NOMO-1 treated with DMSO at 0.1 percent for 48 hours (cell line): Measurements from ENCODE around the gene CEP95.
"Not testable (repeated sequence)": the region's sequence is repeated elsewhere in the genome, so short reads cannot be mapped to it uniquely, and the experiment has no call there.

ENCODE experiments used
- DNase-seq: peaks from one replicate; lab custom pipeline; 2025; ENCODE audit not compliant: unreplicated experiment; lab: John Stamatoyannopoulos, UW

CEP95 gene

DNA sequence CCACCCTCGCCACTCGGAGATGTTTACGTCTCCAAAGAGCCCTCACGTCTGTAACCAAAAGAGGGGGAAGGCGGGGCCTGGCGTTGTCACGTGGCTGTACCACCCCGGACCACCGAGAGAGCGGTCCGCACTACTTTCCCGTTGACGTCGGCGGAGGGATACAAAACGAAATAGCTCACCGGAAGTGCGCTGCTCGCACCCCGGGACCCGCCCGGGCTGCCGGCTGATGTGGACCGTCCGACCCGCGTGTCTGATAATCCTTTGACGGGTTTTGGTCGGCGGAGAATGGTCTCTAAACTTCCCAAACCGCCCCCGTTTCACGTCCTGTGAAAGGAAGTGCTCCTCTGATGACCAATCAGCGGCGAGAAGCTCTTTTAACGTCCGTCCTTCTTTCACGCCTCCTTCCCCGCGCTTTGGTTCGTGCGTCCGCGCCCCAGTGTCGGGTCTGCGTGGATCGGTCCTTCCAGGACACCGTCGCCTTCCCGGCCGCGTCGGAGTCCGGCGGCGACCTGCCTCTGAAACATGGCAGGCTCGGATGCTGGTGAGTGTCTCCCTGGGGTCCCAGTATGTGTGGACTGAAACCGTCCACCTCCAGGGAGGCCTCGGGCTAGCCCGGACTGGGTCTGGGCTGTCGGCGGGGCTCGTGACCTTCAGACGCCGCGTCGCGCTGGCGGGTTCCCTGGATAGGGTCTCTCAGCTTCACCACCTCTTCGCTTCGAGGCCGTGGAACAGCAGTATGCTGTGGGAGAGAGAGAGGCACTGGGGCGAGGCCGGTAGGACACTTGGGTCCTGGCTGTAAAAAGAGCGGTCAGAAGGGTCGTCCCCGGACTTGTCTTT lies at the start of gene CEP95:
TSS of gene CEP95 (plus strand) at position 402 of the 837 bp plus-strand sequence. CDS start at position 523, 121 bp downstream.
- DNase-seq, result peak; percentile 96

- DNase-seq, result no peak
Measured at GRCh38 chr17:64457156-64457555, 49.6 kb upstream of the CEP95 start.

DNA sequence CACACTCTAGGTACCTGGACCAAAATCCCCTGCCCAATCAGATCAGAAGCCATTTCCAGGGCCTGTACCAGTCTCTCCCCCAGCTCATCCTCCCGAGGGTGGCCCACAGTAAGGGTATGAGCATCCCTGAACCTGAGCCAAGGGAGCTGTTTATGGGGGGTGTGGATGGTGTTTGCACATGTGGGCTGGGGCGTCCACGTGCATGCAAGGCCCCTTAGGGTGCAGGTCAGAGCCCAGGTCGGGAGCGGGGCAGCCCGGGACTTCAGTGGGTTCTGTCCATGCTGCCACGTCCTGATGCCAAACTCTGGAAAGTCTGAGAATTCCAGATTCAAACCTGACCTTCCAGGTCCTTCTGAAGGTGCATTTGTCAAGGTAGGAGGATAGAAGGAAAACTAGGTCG lies 48.0 kb upstream of the CEP95 start:
- no peak for DNase-seq

DNA sequence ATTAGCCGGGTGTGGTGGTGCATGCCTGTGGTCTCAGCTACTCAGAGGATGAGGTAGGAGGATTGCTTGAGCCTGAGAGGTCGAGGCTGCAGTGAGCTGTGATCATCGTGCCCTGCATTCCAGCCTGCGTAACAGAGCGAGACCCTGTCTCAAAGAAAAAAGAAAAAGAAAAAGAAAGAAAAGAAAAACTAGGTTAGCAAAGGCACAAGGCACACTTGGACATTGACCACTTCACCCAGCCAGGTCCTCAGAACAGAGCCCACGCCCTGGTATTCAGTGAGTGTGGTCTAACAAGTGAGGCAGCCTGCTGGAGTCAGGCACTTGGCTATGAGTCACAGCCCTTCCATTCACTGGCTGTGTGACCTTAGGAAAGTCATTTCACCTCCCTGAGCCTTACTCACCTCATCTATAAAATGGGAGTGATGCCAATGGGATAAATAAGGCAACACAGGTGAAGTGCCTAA lies 47.5 kb upstream of the CEP95 start:
- no peak for DNase-seq

- not testable (repeated sequence) for DNase-seq
Measured at GRCh38 chr17:64459818-64460217, 47.0 kb upstream of the CEP95 start.

DNA sequence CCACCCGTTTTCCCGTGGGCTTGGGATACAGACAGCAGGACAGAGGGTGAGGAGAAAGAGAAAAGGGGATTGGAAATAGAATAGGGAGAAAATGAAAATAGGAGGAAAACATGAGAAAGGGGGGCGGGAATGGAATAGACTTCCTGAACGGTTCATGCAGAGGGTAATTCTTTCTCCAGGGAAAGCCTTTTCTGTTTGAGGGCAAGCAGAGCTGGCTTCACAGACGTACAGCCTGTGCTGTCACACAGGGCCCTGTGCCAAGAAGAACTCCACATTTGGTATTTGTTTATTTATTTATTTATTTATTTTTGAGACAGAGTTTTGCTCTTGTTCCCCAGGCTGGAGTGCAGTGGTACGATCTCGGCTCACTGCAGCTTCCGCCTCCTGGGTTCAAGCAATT lies 45.8 kb upstream of the CEP95 start:
- no peak for DNase-seq

DNA sequence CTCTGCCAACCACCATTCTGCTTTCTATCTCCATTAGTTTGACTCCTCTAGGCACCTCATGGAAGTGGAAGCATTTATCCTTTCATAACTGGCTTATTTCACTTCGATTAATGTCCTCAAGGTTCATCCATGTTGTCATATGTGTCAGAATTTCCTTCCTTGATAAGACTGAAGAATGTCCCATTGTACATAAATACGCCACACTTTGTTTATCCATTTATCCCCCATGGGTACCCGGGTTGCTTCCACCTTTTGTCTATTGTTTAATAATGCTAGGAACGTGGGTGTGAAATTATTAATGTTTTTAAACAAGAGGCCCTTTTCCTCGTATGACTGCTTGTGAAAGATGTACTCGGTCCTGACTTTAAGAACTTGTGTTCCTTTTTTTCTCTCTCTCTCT lies 45.0 kb upstream of the CEP95 start:
- DNase-seq, result no peak

- DNase-seq, result no peak
Measured at GRCh38 chr17:64466019-64466735, 40.6 kb upstream of the CEP95 start.

- not testable (repeated sequence) for DNase-seq
Measured at GRCh38 chr17:64466834-64467233, 39.9 kb upstream of the CEP95 start.

DNA sequence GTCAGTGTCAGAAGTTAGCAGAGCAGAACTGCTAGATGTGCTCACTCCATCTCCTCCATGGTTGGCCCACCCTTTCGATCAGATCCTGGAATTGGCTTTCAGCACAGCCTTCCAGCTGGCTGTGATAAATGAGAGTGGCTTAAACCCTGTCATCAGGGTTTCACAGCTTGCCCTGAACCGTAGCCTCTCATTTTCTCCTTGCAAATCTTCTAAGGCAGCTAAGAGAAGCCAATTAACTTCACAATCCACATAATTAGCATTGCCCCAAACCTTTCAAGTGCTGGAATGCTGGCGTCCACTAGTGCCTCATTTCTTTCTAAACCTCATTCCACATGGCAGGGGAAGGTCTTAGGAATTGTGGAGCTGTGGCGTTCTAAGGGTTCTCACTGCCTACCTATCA lies 36.2 kb upstream of the CEP95 start:
- no peak for DNase-seq

DNA sequence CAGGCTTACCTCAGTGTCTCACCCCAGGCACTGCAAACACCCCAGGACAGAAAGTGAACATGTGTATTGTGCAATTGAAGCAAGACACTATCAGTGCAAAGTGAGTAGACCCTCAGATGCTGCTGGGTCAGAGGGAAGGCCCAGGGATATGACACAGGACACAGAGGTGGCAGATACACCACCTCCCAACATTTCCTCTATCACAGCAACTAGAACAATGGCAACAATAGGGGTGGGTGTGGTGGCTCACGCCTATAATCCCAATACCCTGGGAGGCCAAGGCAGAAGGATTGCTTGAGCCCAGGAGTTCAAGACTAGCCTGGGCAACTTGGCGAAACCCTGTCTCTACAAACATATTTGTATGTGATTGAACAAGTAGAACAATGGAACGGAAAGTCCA lies 35.3 kb upstream of the CEP95 start:
- no peak for DNase-seq

DNA sequence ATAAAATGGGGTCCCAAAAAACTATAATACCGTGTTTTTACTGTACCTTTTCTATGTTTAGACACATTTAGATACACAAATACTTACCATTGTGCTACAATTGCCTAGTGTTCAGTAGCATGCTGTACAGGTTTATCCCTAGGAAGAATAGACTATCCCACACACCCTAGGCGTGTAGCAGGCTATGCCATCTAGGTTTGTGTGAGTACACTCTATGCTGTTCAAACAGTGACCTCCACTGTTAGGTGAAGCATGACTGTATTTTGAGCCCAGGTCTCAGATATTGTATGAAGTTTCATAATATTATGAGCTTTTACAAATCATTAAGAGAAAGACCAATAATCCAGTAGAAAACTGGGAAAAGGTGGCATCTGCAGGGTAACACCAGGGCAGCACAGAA lies 34.2 kb upstream of the CEP95 start:
- no peak for DNase-seq

- DNase-seq, result no peak
Measured at GRCh38 chr17:64477849-64478248, 28.9 kb upstream of the CEP95 start.

GRCh38 chr17:64480951-64481350 lies 25.8 kb upstream of the CEP95 start:
- no peak for DNase-seq

DNA sequence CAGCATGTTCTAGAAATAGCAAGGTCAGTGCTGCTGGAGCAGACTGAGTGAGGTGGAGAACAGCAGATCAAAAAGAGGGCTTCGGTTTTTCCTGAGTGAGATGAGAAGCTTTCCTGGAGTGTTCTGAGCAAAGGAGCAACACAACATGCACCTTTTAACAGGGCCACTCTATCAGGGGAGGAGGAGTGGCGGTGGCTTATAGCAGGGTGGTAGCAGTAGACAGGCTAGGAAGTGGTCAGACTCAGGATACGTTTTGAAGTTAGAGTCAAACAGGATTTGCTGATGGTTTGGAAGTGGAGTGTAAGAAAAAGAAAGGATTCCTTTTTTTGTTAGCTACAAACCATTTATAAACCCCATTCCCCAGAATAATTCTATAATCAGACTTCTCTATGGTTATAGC lies 22.4 kb upstream of the CEP95 start:
- no peak for DNase-seq

DNA sequence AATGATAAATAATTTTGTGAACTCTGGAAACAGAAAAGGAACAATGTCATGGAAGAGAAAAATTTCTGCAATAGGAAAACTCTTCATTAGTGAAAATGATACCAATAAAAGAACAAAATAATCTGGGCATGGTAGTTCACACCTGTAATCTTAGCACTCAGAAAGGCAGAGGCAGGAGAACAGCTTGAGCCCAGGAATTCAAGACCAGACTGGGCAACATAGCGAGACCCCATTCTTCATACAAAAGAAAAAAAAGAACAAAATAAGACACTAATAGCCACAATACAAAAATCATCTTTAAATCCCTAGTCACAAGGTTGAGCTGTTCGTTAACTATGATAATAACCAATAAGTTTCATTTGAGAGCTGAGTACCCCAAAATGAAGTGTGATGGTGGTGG lies 18.5 kb upstream of the CEP95 start:
- DNase-seq, result no peak

- peak; percentile 50 for DNase-seq
Measured at GRCh38 chr17:64491034-64491860, 15.5 kb upstream of the CEP95 start.

DNA sequence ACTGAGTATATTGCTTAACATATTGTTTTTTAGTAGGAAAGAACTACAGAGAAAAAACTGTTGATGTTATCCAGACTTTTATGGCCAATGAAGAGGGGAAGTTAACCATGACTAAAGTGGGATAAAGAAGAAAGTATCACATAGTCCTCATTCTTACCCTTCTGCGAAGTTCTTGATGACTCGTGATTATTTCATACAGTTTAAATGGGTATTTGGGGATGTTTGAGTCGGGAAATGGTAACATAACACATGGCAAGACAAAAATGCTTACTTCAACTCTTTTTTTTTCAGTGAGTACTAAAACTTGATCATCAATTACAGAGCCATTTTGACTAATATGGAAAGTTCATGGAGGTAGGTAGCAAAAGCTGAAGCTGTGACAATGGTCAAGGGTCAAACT lies 14.8 kb upstream of the CEP95 start:
- DNase-seq, result no peak

DNA sequence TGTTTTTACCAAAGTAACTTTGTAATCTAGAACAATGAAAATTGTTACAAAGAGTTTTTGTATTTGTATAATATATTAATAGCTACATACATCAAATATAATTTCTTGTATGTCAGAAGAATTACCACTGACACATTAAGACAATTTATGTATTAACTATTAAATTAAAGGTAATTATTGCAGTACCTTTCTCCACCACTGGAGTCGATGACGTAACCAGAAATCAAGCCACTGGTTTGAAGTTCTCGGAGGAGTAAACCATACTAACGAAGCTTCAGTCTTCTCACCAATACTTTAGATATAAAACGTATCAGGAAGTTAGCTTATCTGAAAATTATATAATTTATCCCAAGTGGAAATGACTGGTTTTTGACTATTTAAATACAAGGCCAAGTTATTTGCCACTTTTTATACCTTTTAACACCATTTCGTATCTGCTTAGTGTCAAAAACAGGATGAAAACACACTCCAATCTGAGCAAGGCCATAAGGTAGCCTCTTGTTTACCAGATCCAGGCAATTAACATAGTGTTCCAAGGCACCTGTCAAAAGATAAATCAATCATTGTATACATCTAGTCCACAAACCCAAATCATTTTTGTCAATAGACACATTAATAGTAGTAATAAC lies 14.2 kb upstream of the CEP95 start:
- no peak for DNase-seq

DNA sequence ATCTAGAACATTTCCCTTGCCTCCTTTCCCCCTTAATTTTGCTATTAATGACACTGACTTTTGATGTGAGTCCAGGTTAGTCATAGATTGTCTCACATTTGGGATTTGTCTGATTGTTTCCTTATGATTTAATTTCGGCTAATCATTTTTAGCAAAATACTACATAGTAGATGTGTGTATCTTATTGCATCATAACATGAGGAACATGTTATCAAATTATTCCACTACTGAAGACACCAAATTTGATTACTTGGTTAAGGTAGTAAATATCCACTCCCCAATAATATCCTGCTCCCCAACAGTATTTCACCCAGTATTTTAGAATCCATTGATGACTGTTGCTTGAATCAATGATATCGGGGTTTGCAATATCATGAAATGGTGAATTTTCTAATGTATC lies 12.7 kb upstream of the CEP95 start:
- no peak for DNase-seq

DNA sequence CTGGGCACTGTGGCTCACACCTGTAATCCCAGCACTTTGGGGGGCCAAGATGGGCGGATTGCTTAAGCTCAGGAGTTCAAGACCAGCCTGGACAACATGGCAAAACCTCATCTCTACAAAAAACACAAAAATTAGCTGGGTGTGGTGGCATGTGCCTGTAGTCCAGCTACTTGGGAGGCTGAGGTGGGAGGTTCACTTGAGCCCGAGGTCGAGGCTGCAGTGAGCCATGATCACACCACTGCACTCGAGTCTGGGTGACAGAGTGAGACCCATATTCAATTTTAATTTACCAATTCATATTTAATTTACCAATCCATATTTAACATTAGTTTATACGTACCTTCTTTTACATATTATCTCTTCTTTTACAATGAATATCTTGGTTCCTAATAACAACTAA lies 11.5 kb upstream of the CEP95 start:
- not testable (repeated sequence) for DNase-seq
